Measurements from ENCODE around the gene C1orf198.

- TF ChIP-seq, protein P1, sequence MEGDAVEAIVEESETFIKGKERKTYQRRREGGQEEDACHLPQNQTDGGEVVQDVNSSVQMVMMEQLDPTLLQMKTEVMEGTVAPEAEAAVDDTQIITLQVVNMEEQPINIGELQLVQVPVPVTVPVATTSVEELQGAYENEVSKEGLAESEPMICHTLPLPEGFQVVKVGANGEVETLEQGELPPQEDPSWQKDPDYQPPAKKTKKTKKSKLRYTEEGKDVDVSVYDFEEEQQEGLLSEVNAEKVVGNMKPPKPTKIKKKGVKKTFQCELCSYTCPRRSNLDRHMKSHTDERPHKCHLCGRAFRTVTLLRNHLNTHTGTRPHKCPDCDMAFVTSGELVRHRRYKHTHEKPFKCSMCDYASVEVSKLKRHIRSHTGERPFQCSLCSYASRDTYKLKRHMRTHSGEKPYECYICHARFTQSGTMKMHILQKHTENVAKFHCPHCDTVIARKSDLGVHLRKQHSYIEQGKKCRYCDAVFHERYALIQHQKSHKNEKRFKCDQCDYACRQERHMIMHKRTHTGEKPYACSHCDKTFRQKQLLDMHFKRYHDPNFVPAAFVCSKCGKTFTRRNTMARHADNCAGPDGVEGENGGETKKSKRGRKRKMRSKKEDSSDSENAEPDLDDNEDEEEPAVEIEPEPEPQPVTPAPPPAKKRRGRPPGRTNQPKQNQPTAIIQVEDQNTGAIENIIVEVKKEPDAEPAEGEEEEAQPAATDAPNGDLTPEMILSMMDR (IDR thresholded peaks at IDR 0.05) = no peak
- no peak for TF ChIP-seq POLR2A (IDR thresholded peaks at IDR 0.05)
These were observed 29.8 kb upstream of the C1orf198 start for GRCh38 chr1:230898144-230898543.

All from heart left ventricle (tissue), 13 donors.